NCI-H460 (cell line): ENCODE data around the gene FHIP1B. TPM values are rescaled to one million over a fixed set of nuclear protein-coding genes. Genes with fewer than 3 reads are reported as not detected.

Experiments used
- DNase-seq: peaks from one replicate; pipeline ENCODE4 v3.0.0-alpha.2; 2016; ENCODE audit warnings: low read depth; ENCODE audit errors: extremely low read depth
- total RNA-seq: library from RNA; depleted of rRNA; stranded (reverse); fragments of >200 nt; shearing (Covaris generic); gene quantifications from 2 replicates; pipeline ENCODE4 v1.2.3, GENCODE V29; 2014; rRNA removed

Gene FHIP1B
- total RNA-seq, 1 experiment from 2014 or later = 15.3 TPM

GRCh38 chr11:6203327-6203726, 31.1 kb downstream of the FHIP1B start:
- no peak for DNase-seq

GRCh38 chr11:6202041-6202440, 32.4 kb downstream of the FHIP1B start:
- DNase-seq = no peak

GRCh38 chr11:6201481-6201880, 33.0 kb downstream of the FHIP1B start:
- DNase-seq = no peak

GRCh38 chr11:6200975-6201374, 33.5 kb downstream of the FHIP1B start:
- peak; percentile 3 for DNase-seq

GRCh38 chr11:6199174-6199810, 35.1 kb downstream of the FHIP1B start, which contains the start of gene OR52W1:
Gene OR52W1, plus strand, starts transcription at chr11:6199224. Its CDS starts 0 bp downstream, at chr11:6199224.
- DNase-seq = no peak

- DNase-seq = no peak
Measured at GRCh38 chr11:6197466-6198200, 36.8 kb downstream of the FHIP1B start.

- DNase-seq = no peak
Measured at GRCh38 chr11:6196396-6196795, 38.0 kb downstream of the FHIP1B start.

- no peak for DNase-seq
Measured at GRCh38 chr11:6194065-6194581, 40.3 kb downstream of the FHIP1B start.

GRCh38 chr11:6191742-6192141, 42.7 kb downstream of the FHIP1B start:
- no peak for DNase-seq

- DNase-seq = no peak
Measured at GRCh38 chr11:6175440-6175839, 59.0 kb downstream of the FHIP1B start.

- DNase-seq = no peak
Measured at GRCh38 chr11:6170226-6170625, 64.2 kb downstream of the FHIP1B start, which contains the start of gene OR52B2. Gene OR52B2, minus strand, starts transcription at chr11:6170326. Its CDS starts 0 bp downstream, at chr11:6170326.

Other genes starting within 250 kb of the FHIP1B start
- gene OR52L1, start 247.7 kb downstream of the FHIP1B start, total RNA-seq = not detected in 2 replicates
- gene OR56A4, start 227.7 kb downstream of the FHIP1B start, total RNA-seq = not detected in 2 replicates
- not detected in 2 replicates for gene OR56A1, start 203.9 kb downstream of the FHIP1B start, total RNA-seq
- not detected in 2 replicates for gene OR56B4, start 127.0 kb downstream of the FHIP1B start, total RNA-seq
- not detected in 2 replicates for gene OR52B2, start 64.3 kb downstream of the FHIP1B start, total RNA-seq
- not detected in 2 replicates for gene OR52W1, start 35.4 kb downstream of the FHIP1B start, total RNA-seq
- gene C11orf42, start 29.1 kb downstream of the FHIP1B start, total RNA-seq = not detected in 2 replicates
- not detected in 2 replicates for gene CNGA4, start 4.5 kb upstream of the FHIP1B start, total RNA-seq
- not detected in 2 replicates for gene CCKBR, start 25.2 kb upstream of the FHIP1B start, total RNA-seq
- gene CAVIN3, start 85.9 kb upstream of the FHIP1B start, total RNA-seq = 8.9 and 9.8 TPM in 2 replicates
- 6.4 and 7.4 TPM in 2 replicates for gene SMPD1, start 155.8 kb upstream of the FHIP1B start, total RNA-seq
- 6.9 and 8.5 TPM in 2 replicates for gene APBB1, start 184.5 kb upstream of the FHIP1B start, total RNA-seq
- not detected in 2 replicates for gene HPX, start 206.4 kb upstream of the FHIP1B start, total RNA-seq
- 3.3 and 5.0 TPM in 2 replicates for gene TRIM3, start 239.3 kb upstream of the FHIP1B start, total RNA-seq
- 47.8 and 49.2 TPM in 2 replicates for gene ARFIP2, start 246.7 kb upstream of the FHIP1B start, total RNA-seq
- gene TIMM10B, start 246.9 kb upstream of the FHIP1B start, total RNA-seq = 21.0 and 21.9 TPM in 2 replicates